SK-N-SH (cell line): ENCODE measurements around the gene NKX1-1.

Source experiments
- CHD2 ChIP-seq: fragments of 150-350 bp; IDR thresholded peaks from 2 replicates; pipeline ENCODE4 v1.6.1; 2018; ENCODE audit warnings: low read length; ENCODE audit not compliant: partially characterized antibody
- EZH2phosphoT487 ChIP-seq: fragments of 200-600 bp; sonication (generic); IDR thresholded peaks from 2 replicates; pipeline ENCODE4 v1.6.1; 2017; ENCODE audit warnings: low read depth, mixed run types, mild to moderate bottlenecking, antibody characterized with exemption, moderate library complexity, borderline replicate concordance
- MXI1 ChIP-seq: IDR thresholded peaks from 2 replicates; pipeline ENCODE4 v1.6.1; 2012; ENCODE audit warnings: mild to moderate bottlenecking, low read depth, low read length, improper control_type of control experiment
- TF ChIP-seq, protein P1 (sequence below): fragments of 200-600 bp; sonication (generic); IDR thresholded peaks from 2 replicates; pipeline ENCODE4 v1.6.1; 2017; ENCODE audit warnings: antibody characterized with exemption, mild to moderate bottlenecking, moderate library complexity

GRCh38 chr4:1406981-1407656 lies 877 bp upstream of the NKX1-1 start:
- TF ChIP-seq EZH2phosphoT487 (0 out of 2 replicates have a peak, but pooled peaks have one; percentile 28), CHD2 (no peak), MXI1 (no peak)
- TF ChIP-seq, protein P1, sequence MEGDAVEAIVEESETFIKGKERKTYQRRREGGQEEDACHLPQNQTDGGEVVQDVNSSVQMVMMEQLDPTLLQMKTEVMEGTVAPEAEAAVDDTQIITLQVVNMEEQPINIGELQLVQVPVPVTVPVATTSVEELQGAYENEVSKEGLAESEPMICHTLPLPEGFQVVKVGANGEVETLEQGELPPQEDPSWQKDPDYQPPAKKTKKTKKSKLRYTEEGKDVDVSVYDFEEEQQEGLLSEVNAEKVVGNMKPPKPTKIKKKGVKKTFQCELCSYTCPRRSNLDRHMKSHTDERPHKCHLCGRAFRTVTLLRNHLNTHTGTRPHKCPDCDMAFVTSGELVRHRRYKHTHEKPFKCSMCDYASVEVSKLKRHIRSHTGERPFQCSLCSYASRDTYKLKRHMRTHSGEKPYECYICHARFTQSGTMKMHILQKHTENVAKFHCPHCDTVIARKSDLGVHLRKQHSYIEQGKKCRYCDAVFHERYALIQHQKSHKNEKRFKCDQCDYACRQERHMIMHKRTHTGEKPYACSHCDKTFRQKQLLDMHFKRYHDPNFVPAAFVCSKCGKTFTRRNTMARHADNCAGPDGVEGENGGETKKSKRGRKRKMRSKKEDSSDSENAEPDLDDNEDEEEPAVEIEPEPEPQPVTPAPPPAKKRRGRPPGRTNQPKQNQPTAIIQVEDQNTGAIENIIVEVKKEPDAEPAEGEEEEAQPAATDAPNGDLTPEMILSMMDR: no peak
